Neuronal stem cell (in vitro differentiated cells): ENCODE data around the gene PIBF1.
"Not testable (repeated sequence)": the region's sequence is repeated elsewhere in the genome, so short reads cannot be mapped to it uniquely, and the experiment has no call there.

Experiments
- DNase-seq: peaks from one replicate; pipeline ENCODE4 v3.0.0-alpha.2; 2013; ENCODE audit warnings: low spot score
- H2AFZ ChIP-seq: one replicate; pipeline ENCODE4 v1.6.1; 2013; ENCODE audit warnings: mild to moderate bottlenecking, low read length, inconsistent platforms
- H2AK5ac ChIP-seq: 2 replicates; pipeline ENCODE4 v1.6.1; 2013; ENCODE audit warnings: low read depth, mild to moderate bottlenecking, inconsistent platforms, low read length, moderate library complexity, mixed read lengths
- H2BK120ac ChIP-seq: 2 replicates; pipeline ENCODE4 v1.6.1; 2013; ENCODE audit warnings: low read depth, mild to moderate bottlenecking, inconsistent platforms, low read length, moderate library complexity, mixed read lengths
- H2BK12ac ChIP-seq: one replicate; pipeline ENCODE4 v1.6.1; 2013; ENCODE audit warnings: low read length, inconsistent platforms
- H2BK15ac ChIP-seq: 2 replicates; pipeline ENCODE4 v1.6.1; 2013; ENCODE audit warnings: mild to moderate bottlenecking, low read length, inconsistent platforms, mixed read lengths
- H2BK5ac ChIP-seq: one replicate; pipeline ENCODE4 v1.6.1; 2013; ENCODE audit warnings: inconsistent platforms, mild to moderate bottlenecking, low read length, moderate library complexity
- H3K14ac ChIP-seq: one replicate; pipeline ENCODE4 v1.6.1; 2013; ENCODE audit warnings: low read length, inconsistent platforms
- H3K18ac ChIP-seq: 2 replicates; pipeline ENCODE4 v1.6.1; 2013; ENCODE audit warnings: low read length, inconsistent platforms
- H3K23ac ChIP-seq: 2 replicates; pipeline ENCODE4 v1.6.1; 2013; ENCODE audit warnings: low read depth, mild to moderate bottlenecking, mixed read lengths, low read length, inconsistent platforms; ENCODE audit not compliant: poor library complexity
- H3K27ac ChIP-seq: replicated peaks from 3 replicates; pipeline ENCODE4 v1.5.1; 2013; ENCODE audit warnings: low read length, inconsistent platforms
- H3K27me3 ChIP-seq, 3 experiments: 2 replicates each; pipeline ENCODE4 v1.6.1; 2013; ENCODE audit warnings: low read length in 3 of 3, mild to moderate bottlenecking in 2 of 3, inconsistent platforms in 1 of 3, low read depth in 1 of 3, mixed read lengths in 1 of 3, moderate library complexity in 1 of 3; ENCODE audit not compliant: control insufficient read depth in 3 of 3, insufficient read depth in 3 of 3
- H3K36me3 ChIP-seq, 2 donors: replicated peaks in 1 of 2; 2 replicates each; pipeline ENCODE4 v1.6.1; 2013; ENCODE audit warnings: low read length in 2 of 2; ENCODE audit not compliant: control insufficient read depth in 2 of 2, insufficient read depth in 2 of 2
- H3K4ac ChIP-seq: 2 replicates; pipeline ENCODE4 v1.6.1; 2013; ENCODE audit warnings: inconsistent platforms, mild to moderate bottlenecking, low read length, moderate library complexity
- H3K4me1 ChIP-seq, 2 donors: 1 replicate in 1 of 2; 2 replicates in 1 of 2; pipeline ENCODE4 v1.6.1; 2013; ENCODE audit warnings: low read length in 2 of 2, low read depth in 1 of 2; ENCODE audit not compliant: control insufficient read depth in 2 of 2, insufficient read depth in 1 of 2
- H3K4me2 ChIP-seq: one replicate; pipeline ENCODE4 v1.6.1; 2013; ENCODE audit warnings: mild to moderate bottlenecking, low read length, inconsistent platforms; ENCODE audit not compliant: insufficient read depth, poor library complexity, severe bottlenecking
- H3K4me3 ChIP-seq, 2 donors: 2 replicates each; pipeline ENCODE4 v1.5.1; 2013; ENCODE audit warnings: low read length in 2 of 2, mild to moderate bottlenecking in 2 of 2, inconsistent platforms in 1 of 2, moderate library complexity in 1 of 2
- H3K79me1 ChIP-seq: one replicate; pipeline ENCODE4 v1.6.1; 2013; ENCODE audit warnings: low read depth, mild to moderate bottlenecking, inconsistent platforms, low read length, moderate library complexity
- H3K9ac ChIP-seq: one replicate; pipeline ENCODE4 v1.6.1; 2013; ENCODE audit warnings: mild to moderate bottlenecking, low read depth, low read length, inconsistent platforms; ENCODE audit not compliant: poor library complexity
- H3K9me3 ChIP-seq, 2 donors: replicated peaks in 1 of 2; 2 replicates each; pipeline versions ENCODE3 to v1.6.1; 2013; ENCODE audit warnings: low read length in 2 of 2, mild to moderate bottlenecking in 2 of 2, inconsistent platforms in 1 of 2, low read depth in 1 of 2, mixed read lengths in 1 of 2, moderate library complexity in 1 of 2; ENCODE audit not compliant: control insufficient read depth in 2 of 2, insufficient read depth in 1 of 2
- H4K8ac ChIP-seq: one replicate; pipeline ENCODE4 v1.6.1; 2013; ENCODE audit warnings: low read depth, mild to moderate bottlenecking, inconsistent platforms, low read length, moderate library complexity
- H4K91ac ChIP-seq: one replicate; pipeline ENCODE4 v1.6.1; 2013; ENCODE audit warnings: low read length, low read depth, mild to moderate bottlenecking, inconsistent platforms; ENCODE audit not compliant: poor library complexity
- WGBS, 2 donors: extraction: QIAGEN DNeasy Blood & Tissue Kit; methylation state at CpG; one replicate each; pipeline ENCODE4 v1.1.7; 2013; ENCODE audit warnings: missing lambda C conversion rate in 2 of 2, mixed read lengths in 1 of 2; ENCODE audit not compliant: insufficient read length in 2 of 2, insufficient replicate concordance in 1 of 2; ENCODE audit errors: extremely low coverage in 2 of 2; 5-methylcytosine and 5-hydroxymethylcytosine counted together

Gene PIBF1

DNA sequence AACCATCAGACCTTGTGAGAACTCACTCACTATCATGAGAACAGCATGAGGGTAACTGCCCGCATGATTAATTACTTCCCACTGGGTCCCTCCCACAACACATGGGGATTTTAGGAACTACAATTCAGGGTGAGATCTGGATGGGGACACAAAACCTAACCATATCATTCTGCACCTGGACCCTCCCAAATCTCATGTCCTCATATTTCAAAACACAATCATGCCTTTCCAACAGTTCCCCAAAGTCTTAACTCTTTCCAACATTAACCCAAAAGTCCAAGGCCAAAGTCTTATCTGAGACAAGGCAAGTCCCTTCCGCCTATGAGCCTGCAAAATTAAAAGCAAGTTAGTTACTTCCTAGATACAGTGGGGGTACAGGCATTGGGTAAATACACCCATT, 164.3 kb downstream of the PIBF1 start:
- no CpG with 5 or more reads among the region's 2 CpGs for WGBS, 2 donors
- not testable (repeated sequence) for H2AK5ac ChIP-seq, H3K4me3 ChIP-seq

DNA sequence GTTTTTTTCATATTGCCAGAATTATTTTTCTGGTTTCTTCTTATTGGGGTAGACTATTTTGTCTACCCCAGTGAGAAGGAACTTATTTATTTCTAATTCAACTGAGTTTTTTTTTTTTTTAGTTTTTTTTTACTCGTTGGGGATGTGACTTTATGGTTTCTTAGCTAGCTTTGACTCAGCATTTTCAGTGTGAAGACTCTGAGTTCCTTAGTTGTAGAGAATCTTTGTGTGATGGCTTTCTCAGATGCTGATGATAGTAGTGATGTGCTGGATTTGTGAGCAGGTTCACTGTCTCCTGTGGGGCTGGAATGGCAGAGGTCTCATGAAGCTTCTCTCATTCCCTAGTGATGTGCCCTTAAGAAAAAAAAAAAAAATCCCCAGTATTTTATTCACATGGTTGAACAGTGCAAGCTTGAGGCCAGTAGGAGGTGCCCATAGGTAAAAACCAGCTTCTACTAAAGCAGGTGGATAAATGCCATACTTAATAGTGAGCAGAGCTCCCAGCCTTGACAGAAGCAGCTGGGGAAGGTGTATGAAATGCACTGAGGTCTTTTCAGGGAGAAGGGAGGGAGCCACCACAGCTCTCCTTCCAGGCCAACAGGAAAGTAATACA, 170.7 kb downstream of the PIBF1 start:
- Histone ChIP-seq H3K9me3 (peaks cover 0 to 13% of the 10 kb centered on the region in 2 donors), H2BK12ac (no peak overlapping the region), H3K9ac (no peak overlapping the region), H3K18ac (no peak overlapping the region), H3K27ac (no peak overlapping the region), H2AFZ (no peak overlapping the region), H2BK15ac (no peak overlapping the region), H4K8ac (no peak overlapping the region), H3K4me1 (no peaks in the 10 kb centered on the region), H3K4me3 (no peak overlapping the region), H2BK5ac (no peak overlapping the region), H3K27me3 (no peaks in the 10 kb centered on the region), H3K4ac (no peak overlapping the region), H3K14ac (no peak overlapping the region), H2BK120ac (no peak overlapping the region), H2AK5ac (no peak overlapping the region), H3K79me1 (no peaks in the 10 kb centered on the region), H3K4me2 (no peak overlapping the region), H3K23ac (no peak overlapping the region), H3K36me3 (peaks cover 3 to 23% of the 10 kb centered on the region in 2 donors), H4K91ac (no peak overlapping the region)
- no CpG with 5 or more reads among the region's 1 CpG for WGBS, 2 donors
- DNase-seq, result no peak

More for the DNA sequence above, 164.3 kb downstream of the PIBF1 start:
- not testable (repeated sequence) for H2BK120ac ChIP-seq, H3K14ac ChIP-seq, H3K23ac ChIP-seq, H4K91ac ChIP-seq, H3K79me1 ChIP-seq, H3K9ac ChIP-seq, H2AFZ ChIP-seq, H3K9me3 ChIP-seq, H3K27ac ChIP-seq, H3K4me1 ChIP-seq, H2BK15ac ChIP-seq, H3K18ac ChIP-seq, H2BK5ac ChIP-seq, H4K8ac ChIP-seq, H3K4me2 ChIP-seq, H3K27me3 ChIP-seq, H2BK12ac ChIP-seq, H3K4ac ChIP-seq, DNase-seq
- H3K36me3 ChIP-seq, result peaks cover 4 to 24% of the 10 kb centered on the region in 2 donors

DNA sequence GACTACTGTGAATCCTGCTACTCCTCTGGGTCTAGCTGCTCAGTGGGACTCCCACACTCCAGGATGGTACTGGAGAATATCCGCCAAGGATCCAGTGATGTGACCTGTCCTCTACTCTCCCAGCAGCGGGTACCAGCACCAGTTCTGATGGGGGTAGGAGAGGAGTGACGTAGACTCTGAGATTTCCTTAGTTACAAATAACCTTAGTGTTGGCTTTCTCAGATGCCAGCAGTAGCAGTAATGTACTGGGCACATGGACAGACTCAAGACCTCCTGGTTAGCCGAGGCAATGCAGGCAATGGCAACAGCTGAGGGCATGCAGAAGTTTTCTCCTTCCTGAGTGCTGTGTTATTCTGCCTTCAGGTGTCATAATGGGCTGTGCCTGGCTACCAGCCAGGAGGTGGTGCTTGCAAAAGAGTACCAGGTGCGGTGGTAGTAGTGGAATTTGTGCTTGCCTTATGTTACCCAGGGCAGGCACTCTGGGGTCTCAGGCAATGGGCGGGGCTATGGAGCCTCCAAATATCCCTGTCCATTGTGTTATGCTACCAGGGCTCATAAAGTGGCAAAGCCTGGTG, 171.5 kb downstream of the PIBF1 start:
- no peaks in the 10 kb centered on the region for H3K4me1 ChIP-seq
- H4K8ac ChIP-seq, result no peak overlapping the region
- H2BK120ac ChIP-seq, result no peak overlapping the region
- no peak overlapping the region for H3K18ac ChIP-seq
- H2BK15ac ChIP-seq, result no peak overlapping the region
- DNase-seq, result no peak
- no peak overlapping the region for H2AFZ ChIP-seq
- H2BK12ac ChIP-seq, result no peak overlapping the region
- H3K9me3 ChIP-seq, result peaks cover 0 to 13% of the 10 kb centered on the region in 2 donors
- no peaks in the 10 kb centered on the region for H3K79me1 ChIP-seq
- no peak overlapping the region for H3K4me3 ChIP-seq
- H3K23ac ChIP-seq, result no peak overlapping the region
- no peaks in the 10 kb centered on the region for H3K27me3 ChIP-seq
- H3K27ac ChIP-seq, result no peak overlapping the region
- peaks cover 3 to 20% of the 10 kb centered on the region in 2 donors for H3K36me3 ChIP-seq
- no peak overlapping the region for H2BK5ac ChIP-seq
- no peak overlapping the region for H4K91ac ChIP-seq
- H2AK5ac ChIP-seq, result no peak overlapping the region
- no CpG with 5 or more reads among the region's 6 CpGs for WGBS, 2 donors
- H3K4me2 ChIP-seq, result no peak overlapping the region
- no peak overlapping the region for H3K9ac ChIP-seq
- H3K4ac ChIP-seq, result no peak overlapping the region
- no peak overlapping the region for H3K14ac ChIP-seq

GRCh38 chr13:72959643-72960042, 177.7 kb downstream of the PIBF1 start:
- Histone ChIP-seq H3K4me3 (no peak overlapping the region), H3K27me3 (no peaks in the 10 kb centered on the region), H2AFZ (no peak overlapping the region), H2BK120ac (no peak overlapping the region), H4K91ac (no peak overlapping the region), H3K18ac (no peak overlapping the region), H3K14ac (no peak overlapping the region), H3K9me3 (peaks cover 0 to 13% of the 10 kb centered on the region in 2 donors), H2BK15ac (no peak overlapping the region), H2AK5ac (no peak overlapping the region), H3K79me1 (no peaks in the 10 kb centered on the region), H3K4me2 (no peak overlapping the region), H3K4ac (no peak overlapping the region), H3K4me1 (no peaks in the 10 kb centered on the region), H4K8ac (no peak overlapping the region), H2BK5ac (no peak overlapping the region), H2BK12ac (no peak overlapping the region), H3K23ac (no peak overlapping the region), H3K9ac (no peak overlapping the region), H3K36me3 (peaks cover 0 to 12% of the 10 kb centered on the region in 2 donors), H3K27ac (no peak overlapping the region)
- DNase-seq, result no peak
- WGBS, 2 donors, result no CpG with 5 or more reads among the region's 1 CpG
